ENCODE results near the gene SULT2B1. TPM values are rescaled to one million over a fixed set of nuclear protein-coding genes. Genes with fewer than 3 reads are reported as not detected.
"Not testable (repeated sequence)": the region's sequence is repeated elsewhere in the genome, so short reads cannot be mapped to it uniquely, and the experiment has no call there.

SULT2B1 gene
- total and polyA plus RNA-seq, 7 experiments from 2014 or later, result 0.41 TPM; not detected in 6

DNA sequence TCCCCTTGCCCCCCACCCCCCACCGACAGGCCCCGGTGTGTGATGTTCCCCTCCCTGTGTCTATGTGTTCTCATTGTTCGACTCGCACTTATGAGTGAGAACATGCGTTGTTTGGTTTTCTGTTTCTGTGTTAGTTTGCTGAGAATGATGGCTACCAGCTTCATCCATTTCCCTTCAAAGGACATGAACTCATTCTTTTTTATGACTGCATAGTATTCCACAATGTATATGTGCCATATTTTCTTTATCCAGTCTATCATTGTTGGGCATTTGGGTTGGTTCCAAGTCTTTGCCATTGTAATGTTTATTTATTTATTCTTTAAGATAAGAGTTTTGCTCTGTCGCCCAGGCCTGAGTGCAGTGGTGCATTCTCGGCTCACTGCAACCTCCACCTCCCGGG lies 13.9 kb upstream of the SULT2B1 start:
- H3K36me3 ChIP-seq (ENCODE audit: control insufficient read depth in 2 of 3, insufficient read depth in 3 of 3, low read length in 3 of 3); H3K36me3 Mint-ChIP-seq; ATAC-seq; DNase-seq; H3K9me3 ChIP-seq (ENCODE audit: control insufficient read depth in 2 of 3, low read length in 3 of 3); POLR2A ChIA-PET; H3K27me3 Mint-ChIP-seq; intact Hi-C loops (cut with micrococcal nuclease); H3K4me3 Mint-ChIP-seq; H3K4me1 Mint-ChIP-seq; H3K27me3 ChIP-seq (ENCODE audit: control insufficient read depth in 2 of 2, insufficient read depth in 2 of 2, low read length in 2 of 2); H3K27ac Mint-ChIP-seq; H3K4me1 ChIP-seq (ENCODE audit: control insufficient read depth in 2 of 2, insufficient read depth in 2 of 2, low read length in 2 of 2); H3K27ac ChIP-seq (ENCODE audit: low read depth, low read length); H3K4me3 ChIP-seq (ENCODE audit: low read length); H3K9me3 Mint-ChIP-seq: not testable (repeated sequence)
- CTCF ChIA-PET, result interaction anchor here (0.6 kb wide), 1 partner anchor 13 kb away, joined by 3 read pairs; no protein-coding TSS in a partner anchor

DNA sequence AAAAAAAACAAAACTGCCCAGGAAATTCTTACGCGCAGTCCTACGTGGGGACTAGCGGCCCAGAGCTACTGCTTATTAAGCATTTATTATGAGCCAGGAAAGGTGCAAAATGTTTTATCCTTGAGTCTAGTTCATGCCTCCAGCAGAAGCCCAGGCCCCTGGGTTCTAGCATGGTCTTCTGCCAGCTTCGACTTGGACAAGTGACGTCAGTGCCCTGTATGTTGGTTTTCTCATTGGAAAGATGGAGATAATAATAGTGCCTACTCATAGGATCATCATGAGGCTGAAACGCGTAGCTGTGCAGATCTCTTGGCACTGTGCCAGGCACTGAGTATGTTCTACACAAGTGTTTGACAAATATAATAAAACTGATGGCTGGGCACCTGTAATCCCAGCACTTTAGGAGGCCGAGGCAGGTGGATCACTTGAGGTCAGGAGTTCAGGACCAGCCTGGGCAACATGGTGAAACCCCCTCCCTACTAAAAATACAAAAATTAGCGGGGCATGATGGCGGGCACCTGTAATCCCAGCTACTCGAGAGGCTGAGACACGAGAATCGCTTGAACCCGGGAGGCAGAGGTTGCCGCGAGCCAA lies 12.4 kb upstream of the SULT2B1 start:
- Mint-ChIP-seq H3K27ac (no peak overlapping the region), H3K4me1 (peaks cover 0 to 2% (median 0%) of the 10 kb centered on the region in 7 donors), H3K4me3 (no peak overlapping the region), H3K36me3 (no peaks in the 10 kb centered on the region), H3K9me3 (no peaks in the 10 kb centered on the region), H3K27me3 (no peaks in the 10 kb centered on the region)
- Histone ChIP-seq H3K9me3 (ENCODE audit: control insufficient read depth in 2 of 3, low read length in 3 of 3) (no peaks in the 10 kb centered on the region), H3K27me3 (ENCODE audit: control insufficient read depth in 2 of 2, insufficient read depth in 2 of 2, low read length in 2 of 2) (no peaks in the 10 kb centered on the region), H3K4me1 (ENCODE audit: control insufficient read depth in 2 of 2, insufficient read depth in 2 of 2, low read length in 2 of 2) (no peaks in the 10 kb centered on the region), H3K4me3 (ENCODE audit: low read length) (no peak overlapping the region), H3K27ac (ENCODE audit: low read depth, low read length) (no peak overlapping the region), H3K36me3 (ENCODE audit: control insufficient read depth in 2 of 3, insufficient read depth in 3 of 3, low read length in 3 of 3) (no peaks in the 10 kb centered on the region)
- ChIA-PET POLR2A (no interaction called here), CTCF (no interaction called here)
- no peak for ATAC-seq
- intact Hi-C loops (cut with micrococcal nuclease), result no loop called here
- DNase-seq, result no peak

DNA sequence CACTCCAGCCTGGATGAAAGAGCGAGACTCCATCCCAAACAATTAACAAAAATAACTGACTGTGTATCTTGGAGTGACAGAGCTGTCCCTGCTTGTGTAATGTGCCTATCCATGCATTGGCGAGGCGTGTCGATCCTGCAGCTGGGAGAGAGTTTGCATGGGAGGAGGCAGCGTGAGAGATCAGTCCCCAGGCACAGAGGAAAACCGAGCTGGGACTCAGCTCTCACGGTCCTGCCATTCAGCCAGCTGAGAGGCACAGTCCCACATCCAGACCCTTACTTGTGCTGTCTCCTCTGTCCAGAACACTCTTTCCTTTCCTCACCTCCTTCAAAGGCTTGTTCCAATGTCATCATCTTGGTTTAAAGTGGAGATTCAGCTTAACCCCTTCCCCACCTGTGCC lies 11.9 kb upstream of the SULT2B1 start:
- DNase-seq, result no peak
- ChIA-PET POLR2A (no interaction called here), CTCF (no interaction called here)
- Mint-ChIP-seq H3K36me3 (no peaks in the 10 kb centered on the region), H3K27me3 (no peaks in the 10 kb centered on the region), H3K4me3 (no peak overlapping the region), H3K27ac (no peak overlapping the region), H3K9me3 (no peaks in the 10 kb centered on the region), H3K4me1 (peaks cover 0 to 2% (median 0%) of the 10 kb centered on the region in 7 donors)
- no peak for ATAC-seq
- intact Hi-C loops (cut with micrococcal nuclease), result no loop called here
- Histone ChIP-seq H3K9me3 (ENCODE audit: control insufficient read depth in 2 of 3, low read length in 3 of 3) (no peaks in the 10 kb centered on the region), H3K4me3 (ENCODE audit: low read length) (no peak overlapping the region), H3K4me1 (ENCODE audit: control insufficient read depth in 2 of 2, insufficient read depth in 2 of 2, low read length in 2 of 2) (no peaks in the 10 kb centered on the region), H3K27ac (ENCODE audit: low read depth, low read length) (no peak overlapping the region), H3K27me3 (ENCODE audit: control insufficient read depth in 2 of 2, insufficient read depth in 2 of 2, low read length in 2 of 2) (no peaks in the 10 kb centered on the region), H3K36me3 (ENCODE audit: control insufficient read depth in 2 of 3, insufficient read depth in 3 of 3, low read length in 3 of 3) (no peaks in the 10 kb centered on the region)

DNA sequence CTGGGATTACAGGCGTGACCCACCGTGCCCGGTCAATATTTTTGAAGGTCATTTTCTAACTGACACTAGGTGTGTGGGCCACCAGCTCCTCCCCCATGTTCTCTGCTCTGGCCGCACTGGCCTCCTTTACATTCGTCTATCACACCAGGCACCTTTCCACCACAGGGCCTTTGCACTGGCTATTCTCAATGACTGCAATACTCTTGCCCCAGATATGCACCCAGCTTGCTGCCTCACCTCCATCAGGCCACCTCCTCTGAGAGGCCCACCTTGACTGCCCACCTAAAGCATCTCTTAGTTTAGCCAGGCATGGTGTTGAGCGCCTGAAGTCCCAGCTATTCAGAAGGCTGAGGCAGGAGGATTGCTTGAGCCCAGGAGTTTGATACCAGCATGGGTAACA lies 10.2 kb upstream of the SULT2B1 start:
- H3K27ac ChIP-seq (ENCODE audit: low read depth, low read length), result no peak overlapping the region
- H3K27me3 ChIP-seq (ENCODE audit: control insufficient read depth in 2 of 2, insufficient read depth in 2 of 2, low read length in 2 of 2), result no peaks in the 10 kb centered on the region
- ChIA-PET POLR2A (interaction anchor here (1.2 kb wide), 1 partner anchor 351 kb away, joined by 3 read pairs; no protein-coding TSS in a partner anchor), CTCF (no interaction called here)
- intact Hi-C loops (cut with micrococcal nuclease), result no loop called here
- no peaks in the 10 kb centered on the region for H3K36me3 ChIP-seq (ENCODE audit: control insufficient read depth in 2 of 3, insufficient read depth in 3 of 3, low read length in 3 of 3)
- DNase-seq (no peak), ATAC-seq (no peak)
- no peaks in the 10 kb centered on the region for H3K4me1 ChIP-seq (ENCODE audit: control insufficient read depth in 2 of 2, insufficient read depth in 2 of 2, low read length in 2 of 2)
- no peaks in the 10 kb centered on the region for H3K36me3 Mint-ChIP-seq
- H3K27me3 Mint-ChIP-seq, result no peaks in the 10 kb centered on the region
- H3K9me3 Mint-ChIP-seq, result no peaks in the 10 kb centered on the region
- no peak overlapping the region for H3K4me3 Mint-ChIP-seq
- H3K4me1 Mint-ChIP-seq, result peaks cover 0 to 2% (median 0%) of the 10 kb centered on the region in 7 donors
- no peak overlapping the region for H3K4me3 ChIP-seq (ENCODE audit: low read length)
- no peak overlapping the region for H3K27ac Mint-ChIP-seq
- no peaks in the 10 kb centered on the region for H3K9me3 ChIP-seq (ENCODE audit: control insufficient read depth in 2 of 3, low read length in 3 of 3)

DNA sequence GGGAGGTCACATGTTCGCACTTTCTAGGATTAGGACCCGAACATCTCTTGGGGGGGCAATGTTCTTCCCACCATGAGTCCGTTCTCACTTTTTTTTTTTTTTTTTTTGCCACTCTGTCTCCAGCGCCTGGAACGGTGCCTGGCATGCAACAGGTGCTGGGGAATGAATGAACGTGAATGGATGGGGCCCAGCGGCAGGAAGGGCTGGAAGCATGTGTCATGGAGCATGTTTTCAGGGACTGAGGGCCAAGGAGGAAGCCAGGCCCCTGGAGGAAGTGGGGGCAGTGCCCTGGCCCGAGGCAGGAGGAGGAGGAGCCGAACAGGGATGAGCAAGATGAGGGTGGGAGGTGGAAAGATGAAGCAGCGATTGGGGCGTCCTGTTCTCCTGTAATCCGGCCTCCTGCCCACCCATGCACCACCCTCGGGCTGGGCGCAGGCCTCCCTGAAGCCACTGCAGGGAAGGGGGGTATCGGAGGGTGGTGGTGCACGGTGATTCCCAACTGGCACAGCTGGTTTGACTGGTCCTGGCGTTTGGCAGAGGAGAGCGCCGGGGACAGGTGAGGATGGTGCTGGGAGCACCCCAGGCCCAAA lies 8.8 kb upstream of the SULT2B1 start:
- no peaks in the 10 kb centered on the region for H3K27me3 Mint-ChIP-seq
- H3K36me3 Mint-ChIP-seq, result no peaks in the 10 kb centered on the region
- ChIA-PET POLR2A (no interaction called here), CTCF (no interaction called here)
- Histone ChIP-seq H3K27ac (ENCODE audit: low read depth, low read length) (no peak overlapping the region), H3K36me3 (ENCODE audit: control insufficient read depth in 2 of 3, insufficient read depth in 3 of 3, low read length in 3 of 3) (no peaks in the 10 kb centered on the region), H3K4me3 (ENCODE audit: low read length) (no peak overlapping the region), H3K4me1 (ENCODE audit: control insufficient read depth in 2 of 2, insufficient read depth in 2 of 2, low read length in 2 of 2) (no peaks in the 10 kb centered on the region), H3K27me3 (ENCODE audit: control insufficient read depth in 2 of 2, insufficient read depth in 2 of 2, low read length in 2 of 2) (no peaks in the 10 kb centered on the region), H3K9me3 (ENCODE audit: control insufficient read depth in 2 of 3, low read length in 3 of 3) (no peaks in the 10 kb centered on the region)
- no peak overlapping the region for H3K4me3 Mint-ChIP-seq
- intact Hi-C loops (cut with micrococcal nuclease), result no loop called here
- H3K27ac Mint-ChIP-seq, result no peak overlapping the region
- DNase-seq (no peak), ATAC-seq (no peak)
- peaks cover 0 to 2% (median 0%) of the 10 kb centered on the region in 7 donors for H3K4me1 Mint-ChIP-seq
- no peaks in the 10 kb centered on the region for H3K9me3 Mint-ChIP-seq

DNA sequence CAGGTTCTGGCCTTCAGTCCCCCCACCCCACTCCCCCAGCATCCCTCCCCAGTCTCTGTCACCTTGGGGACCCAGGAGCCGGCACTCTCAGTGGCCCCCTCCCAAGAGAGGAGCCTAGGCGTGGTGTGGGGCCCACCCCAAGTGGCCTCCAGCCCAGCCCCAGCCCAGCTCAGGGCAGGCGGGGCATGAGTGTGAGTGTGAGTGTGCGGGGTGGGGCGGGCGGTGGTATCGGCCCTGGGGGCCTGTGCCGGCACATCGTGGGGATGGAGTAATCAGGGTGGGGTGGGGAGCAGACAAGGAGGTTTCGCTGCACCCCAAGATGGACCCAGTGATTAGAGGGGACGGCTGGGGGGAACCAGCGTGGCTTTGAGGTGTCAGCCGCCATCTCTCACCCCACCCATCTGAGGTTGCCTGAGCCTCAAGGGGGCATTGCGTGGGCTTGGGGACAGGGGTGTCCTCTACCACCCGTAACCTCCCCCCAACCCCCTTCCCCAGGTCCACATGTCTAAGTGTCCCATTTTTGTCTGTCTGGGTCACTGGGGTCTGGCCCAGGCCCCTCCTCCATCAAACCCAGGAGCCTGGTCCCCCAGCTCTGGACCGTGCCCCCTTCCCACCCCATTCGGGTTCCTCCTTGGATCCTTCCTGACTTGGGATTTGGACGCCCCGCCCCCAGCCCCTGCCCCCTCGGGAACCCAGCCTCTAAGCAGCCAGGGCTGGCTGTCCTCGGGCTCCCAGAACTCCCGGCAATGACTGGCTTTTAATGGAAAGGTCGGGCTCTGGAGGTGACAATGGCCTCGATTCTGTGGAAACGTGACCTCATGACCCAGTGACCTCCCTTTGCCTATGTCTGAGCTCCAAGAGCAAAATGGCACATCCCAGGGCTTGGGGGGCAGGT lies 6.9 kb upstream of the SULT2B1 start:
- DNase-seq (no peak), ATAC-seq (no peak)
- no peaks in the 10 kb centered on the region for H3K9me3 Mint-ChIP-seq
- POLR2A ChIA-PET, result no interaction called here
- H3K27ac ChIP-seq (ENCODE audit: low read depth, low read length), result no peak overlapping the region
- H3K27me3 ChIP-seq (ENCODE audit: control insufficient read depth in 2 of 2, insufficient read depth in 2 of 2, low read length in 2 of 2), result no peaks in the 10 kb centered on the region
- peaks cover 0 to 2% (median 0%) of the 10 kb centered on the region in 7 donors for H3K4me1 Mint-ChIP-seq
- no peak overlapping the region for H3K27ac Mint-ChIP-seq
- H3K9me3 ChIP-seq (ENCODE audit: control insufficient read depth in 2 of 3, low read length in 3 of 3), result no peaks in the 10 kb centered on the region
- no peaks in the 10 kb centered on the region for H3K27me3 Mint-ChIP-seq
- H3K4me3 ChIP-seq (ENCODE audit: low read length), result no peak overlapping the region
- CTCF ChIA-PET, result no interaction called here
- intact Hi-C loops (cut with micrococcal nuclease), result no loop called here
- no peaks in the 10 kb centered on the region for H3K36me3 Mint-ChIP-seq
- no peaks in the 10 kb centered on the region for H3K4me1 ChIP-seq (ENCODE audit: control insufficient read depth in 2 of 2, insufficient read depth in 2 of 2, low read length in 2 of 2)
- H3K36me3 ChIP-seq (ENCODE audit: control insufficient read depth in 2 of 3, insufficient read depth in 3 of 3, low read length in 3 of 3), result no peaks in the 10 kb centered on the region
- H3K4me3 Mint-ChIP-seq, result no peak overlapping the region
